GM18873 (cell line): Measurements from ENCODE around the gene WNT3A.

Experiments
- ATAC-seq: cut with Tn5 transposase; IDR thresholded peaks from one replicate; pipeline ENCODE4 v1.9.1; 2021; ENCODE audit warnings: mild to moderate bottlenecking, moderate library complexity, moderate number of reproducible peaks; ENCODE audit not compliant: unreplicated experiment, low FRiP score

The WNT3A gene

GRCh38 chr1:228064741-228065542, 58.1 kb downstream of the WNT3A start:
- ATAC-seq = no peak

- no peak for ATAC-seq
These were observed 58.9 kb downstream of the WNT3A start for GRCh38 chr1:228065543-228066347.

DNA sequence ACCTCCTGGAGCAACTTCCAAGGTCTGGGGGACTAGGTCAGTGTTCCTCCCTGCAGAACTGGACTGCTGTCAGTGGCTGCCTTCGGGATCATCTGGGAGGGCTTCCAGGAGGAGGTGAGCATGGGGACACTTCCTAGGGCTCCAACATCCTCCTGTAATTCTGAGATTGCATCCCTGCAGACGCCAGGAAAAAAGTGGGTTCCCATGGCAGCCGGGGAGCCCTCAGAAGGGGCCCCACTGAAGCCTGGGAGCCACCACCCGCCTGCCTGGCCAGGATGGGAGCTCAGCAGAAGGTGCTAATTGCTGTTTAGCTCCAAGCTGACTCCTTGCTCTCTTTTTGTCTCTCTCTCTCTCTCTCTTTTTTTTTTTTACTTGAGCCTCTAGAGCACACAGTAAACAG, 59.6 kb downstream of the WNT3A start:
- ATAC-seq = no peak

DNA sequence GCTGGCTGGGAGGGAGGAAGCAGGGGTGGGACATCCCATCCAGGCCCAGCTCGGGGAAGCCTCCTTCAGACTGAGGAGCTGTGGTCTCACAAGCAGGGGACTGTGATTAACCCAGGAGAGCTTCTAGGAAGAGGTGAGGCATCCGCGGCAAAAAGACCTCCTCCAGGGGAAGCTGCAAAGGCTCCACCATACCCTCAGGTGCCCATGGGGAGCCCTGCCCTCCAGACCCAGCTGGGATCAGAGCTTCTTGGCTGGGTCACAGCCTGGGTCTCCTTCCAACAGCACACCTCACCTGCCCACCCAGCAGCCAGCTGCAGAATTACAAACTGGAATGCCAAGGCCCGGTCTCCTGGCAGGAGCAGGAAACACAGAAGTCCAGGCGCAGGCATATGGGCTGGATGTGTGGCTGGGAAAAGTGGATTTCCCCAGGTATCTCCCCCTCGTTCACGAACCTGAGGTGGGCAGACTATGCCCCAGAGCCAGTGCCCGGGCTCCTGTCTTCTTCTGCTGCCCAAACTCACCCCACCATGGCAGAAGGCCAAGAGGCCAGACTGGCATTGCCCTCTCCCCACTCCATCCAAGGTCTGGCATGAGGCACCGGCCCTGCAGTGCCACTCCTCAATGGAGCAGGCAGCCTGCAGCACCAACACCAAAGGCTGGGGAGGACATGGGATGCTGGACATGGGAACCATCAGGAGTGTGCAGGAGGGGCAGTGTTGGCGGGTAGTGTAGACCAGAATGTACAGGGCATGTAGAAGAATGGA, 60.3 kb downstream of the WNT3A start:
- ATAC-seq = no peak

- no peak for ATAC-seq
These were observed 61.6 kb downstream of the WNT3A start for GRCh38 chr1:228068359-228068758.

DNA sequence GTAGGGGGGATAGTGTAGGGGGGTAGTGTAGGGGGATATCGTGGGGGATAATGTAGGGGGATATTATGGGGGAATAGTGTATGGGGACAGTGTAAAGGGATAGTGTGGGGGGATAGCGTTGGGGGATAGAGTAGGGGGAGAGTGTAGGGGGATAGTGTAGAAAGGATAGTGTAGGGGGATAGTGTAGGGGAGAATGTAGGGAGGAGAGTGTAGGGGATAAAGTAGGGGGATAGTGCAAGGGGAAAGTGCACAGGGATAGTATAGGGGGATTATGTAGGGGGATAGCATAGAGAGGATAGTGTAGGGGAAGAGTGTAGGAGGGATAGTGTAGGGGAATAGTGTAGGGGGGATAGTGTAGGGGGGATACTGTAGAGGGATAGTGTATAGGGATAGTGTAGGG, 63.4 kb downstream of the WNT3A start:
- ATAC-seq = no peak

GRCh38 chr1:228070851-228071250, 64.1 kb downstream of the WNT3A start:
- ATAC-seq = no peak

DNA sequence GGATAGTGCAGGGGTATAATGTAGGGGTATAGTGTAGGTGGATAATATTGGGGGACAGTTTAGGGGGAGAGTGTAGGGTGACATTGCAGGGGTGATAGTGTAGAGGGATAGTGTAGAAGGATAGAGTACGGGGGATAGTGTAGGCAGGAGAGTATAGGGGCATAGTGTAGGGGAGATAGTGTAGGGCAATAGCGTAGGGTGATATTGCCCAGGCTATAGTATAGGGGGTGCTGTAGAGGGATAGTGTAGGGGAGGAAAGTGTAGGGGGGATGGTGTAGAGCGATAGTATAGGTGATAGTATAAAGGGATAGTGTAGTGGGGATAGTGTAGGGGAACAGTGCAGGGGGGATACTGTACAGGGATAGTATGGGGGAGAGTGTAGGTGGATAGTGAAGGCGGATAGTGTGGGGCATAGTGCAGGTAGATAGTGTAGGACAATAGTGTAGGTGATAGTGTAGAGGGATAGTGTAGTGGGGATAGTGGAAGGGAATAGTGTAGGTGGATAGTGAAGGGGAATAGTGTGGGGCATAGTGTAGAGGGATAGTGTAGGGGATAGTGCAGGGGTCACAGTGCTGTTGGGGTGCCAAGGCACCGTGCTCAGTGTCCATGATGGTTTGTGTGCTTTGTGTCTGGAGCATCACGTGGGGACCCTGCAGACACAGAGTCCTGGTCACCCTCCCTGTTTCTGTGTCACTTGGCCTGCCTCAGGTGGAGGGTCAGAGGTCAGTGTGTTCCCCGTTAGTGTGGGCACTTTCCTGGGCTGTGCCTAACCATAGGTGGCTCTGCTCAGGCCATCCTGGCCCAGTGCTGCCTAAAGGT, 65.2 kb downstream of the WNT3A start:
- ATAC-seq = no peak

DNA sequence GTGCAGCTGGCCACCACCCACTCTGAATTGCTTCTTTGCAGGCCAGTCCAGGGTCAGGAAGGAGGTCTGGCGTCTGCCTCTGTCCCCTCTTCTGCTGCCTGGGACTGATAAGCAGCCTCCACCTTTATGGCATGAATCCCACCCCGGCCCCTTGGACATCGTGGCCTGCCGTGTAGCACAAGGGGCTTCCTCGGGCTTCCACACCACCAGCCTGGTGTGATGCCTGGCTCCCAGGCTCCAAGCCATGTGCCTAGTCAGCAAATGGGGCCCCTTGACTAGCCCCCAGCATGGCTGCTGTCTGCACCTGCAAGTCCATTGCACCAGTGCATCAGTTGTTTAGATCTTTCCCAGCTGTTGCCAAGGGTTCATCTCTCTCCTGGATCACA, 65.9 kb downstream of the WNT3A start:
- ATAC-seq = no peak

- no peak for ATAC-seq
These were observed 66.5 kb downstream of the WNT3A start for GRCh38 chr1:228073061-228073856.

DNA sequence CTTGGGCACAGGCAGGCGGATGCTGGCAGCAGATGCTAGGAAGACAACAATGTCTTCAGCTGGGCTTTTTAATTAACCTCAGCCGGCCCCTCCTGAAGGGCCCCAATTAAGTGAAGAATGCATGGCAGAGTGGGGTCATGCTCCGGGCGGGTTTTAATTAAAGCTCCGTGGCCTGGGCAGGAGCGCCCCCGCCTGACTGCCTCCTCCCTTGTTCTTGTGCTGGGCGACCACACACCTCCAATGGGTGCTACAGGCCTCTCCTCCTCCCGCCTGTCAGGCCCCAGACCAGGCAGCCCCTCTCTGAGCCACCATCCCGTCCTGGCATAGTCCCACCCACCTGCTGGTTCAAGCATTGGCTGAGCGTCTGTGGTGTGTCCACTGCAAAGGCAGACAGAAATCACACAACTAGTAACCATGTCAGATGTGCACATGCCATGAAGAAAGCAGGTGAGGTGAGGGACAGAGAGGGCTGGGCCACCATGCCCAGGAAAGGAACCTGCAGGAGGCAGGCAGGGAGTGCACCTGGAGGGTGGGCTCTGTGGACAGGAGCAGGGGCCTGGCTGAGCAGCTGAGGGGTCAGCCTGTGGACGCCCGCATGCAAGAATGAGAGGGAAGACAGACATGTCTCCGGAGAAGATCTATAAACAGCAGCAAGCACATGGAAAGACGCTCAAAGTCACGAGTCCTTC, 67.2 kb downstream of the WNT3A start:
- ATAC-seq = no peak

GRCh38 chr1:228074954-228075730, 68.3 kb downstream of the WNT3A start:
- ATAC-seq = no peak

DNA sequence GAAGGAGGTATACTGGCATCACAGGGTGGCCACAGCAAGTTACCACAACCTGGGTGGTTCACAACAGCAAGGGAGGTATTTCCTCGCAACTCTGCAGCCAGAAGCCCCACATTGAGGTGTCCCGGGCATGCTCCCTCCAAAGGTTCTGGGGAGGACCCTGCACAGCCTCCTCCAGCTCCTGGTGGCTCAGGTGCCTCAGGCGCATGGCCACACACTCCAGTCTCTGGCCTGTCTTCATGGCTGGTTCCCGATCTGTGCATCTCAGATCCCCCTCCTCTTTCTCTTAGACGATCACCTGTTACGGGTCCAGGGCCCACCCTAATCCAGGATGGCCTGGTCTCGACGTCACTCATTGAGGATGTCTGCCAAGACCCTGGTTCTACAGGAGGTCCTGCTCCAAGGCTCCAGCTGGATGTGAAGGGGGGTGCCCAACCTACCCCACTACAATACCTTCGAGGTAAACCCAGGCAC, 69.0 kb downstream of the WNT3A start:
- no peak for ATAC-seq

GRCh38 chr1:228076796-228077430, 70.1 kb downstream of the WNT3A start:
- no peak for ATAC-seq

DNA sequence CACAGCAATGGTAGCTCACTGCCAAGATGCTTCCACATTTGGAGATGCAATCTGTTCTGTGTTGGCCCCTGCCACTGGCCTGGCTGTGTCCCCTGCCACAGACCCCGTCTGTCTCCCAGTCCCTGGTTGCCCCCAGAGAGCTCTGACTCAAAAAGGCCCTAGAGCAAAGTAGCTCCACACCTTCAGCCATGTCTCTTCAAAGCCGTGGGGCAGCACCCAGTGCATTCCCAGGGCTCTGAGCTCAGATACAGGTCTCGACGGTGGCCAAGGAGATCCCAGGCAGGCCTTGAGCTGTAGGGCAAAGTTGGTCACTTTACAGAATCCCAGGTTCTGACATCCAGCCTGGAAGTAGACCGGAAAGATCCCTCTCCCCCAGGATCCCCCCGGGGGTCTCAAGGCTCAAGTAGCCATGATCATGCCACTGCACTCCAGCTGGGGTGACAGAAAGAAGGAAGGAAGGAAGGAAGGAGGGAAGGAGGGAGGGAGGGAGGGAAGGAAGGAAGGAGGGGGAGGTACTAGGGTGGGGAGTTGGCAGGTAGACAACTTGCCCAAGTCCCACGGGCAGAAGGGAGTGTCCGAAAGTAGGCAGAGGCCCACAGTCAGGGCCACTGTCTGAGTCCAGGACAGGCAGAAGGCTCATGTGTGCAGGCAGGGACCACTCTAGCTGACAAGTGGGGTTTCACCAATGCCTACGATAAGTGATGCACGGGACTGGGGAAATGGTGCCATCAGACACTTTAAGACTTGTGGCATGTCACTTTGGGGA, 71.0 kb downstream of the WNT3A start:
- ATAC-seq = no peak

DNA sequence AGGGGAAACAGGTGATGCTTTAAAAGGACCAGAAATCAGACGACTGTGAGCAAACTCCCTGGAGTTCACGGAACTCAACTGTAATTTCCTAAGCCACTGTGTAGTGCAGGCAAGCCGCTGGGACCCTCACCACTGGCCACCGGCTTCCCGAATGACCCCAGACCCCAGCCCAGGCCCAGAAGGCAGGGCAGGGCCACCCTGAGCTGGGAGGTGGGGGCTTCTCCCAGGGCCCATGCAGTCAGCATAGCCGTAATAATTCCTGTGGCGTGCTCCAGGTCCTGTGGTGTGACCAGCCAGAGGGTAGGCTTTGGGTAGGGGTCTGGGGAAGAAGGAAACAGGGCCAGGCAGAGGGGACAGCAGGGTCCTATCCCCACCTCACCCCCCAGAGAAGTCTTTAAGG, 72.2 kb downstream of the WNT3A start:
- ATAC-seq = no peak
